ENCODE results near the gene HSPA2.
"Not testable (repeated sequence)": the region's sequence is repeated elsewhere in the genome, so short reads cannot be mapped to it uniquely, and the experiment has no call there.

The HSPA2 gene

GRCh38 chr14:64549791-64550620 is 9.5 kb downstream of the HSPA2 start, which contains the start of gene PPP1R36:
TSS of gene PPP1R36 (plus strand) at chr14:64549961. CDS start at chr14:64549998, 37 bp downstream.
- TF ChIP-seq YY1 (IDR thresholded peaks at IDR 0.05; ENCODE audit: insufficient read depth, insufficient read length), result no peak
- no peak for TF ChIP-seq SUZ12 (IDR thresholded peaks at IDR 0.05; ENCODE audit: extremely low read depth, insufficient read depth, insufficient read length)
- TF ChIP-seq ZNF274 (IDR thresholded peaks at IDR 0.05; ENCODE audit: low read depth, low read length), result no peak
- peak within 1 kb of the TSS; percentile 61 for H3K9ac ChIP-seq (ENCODE audit: insufficient read length, low read depth)

GRCh38 chr14:64550621-64551333 is 10.2 kb downstream of the HSPA2 start:
- Histone ChIP-seq H3K9me3 (ENCODE audit: insufficient read depth, low read length) (no peaks in the 10 kb centered on the region), H3K4me3 (ENCODE audit: insufficient read length, low read depth) (no peak overlapping the region), H3K36me3 (ENCODE audit: insufficient read depth, insufficient read length, low read length) (no peaks in the 10 kb centered on the region), H3K4me1 (ENCODE audit: insufficient read depth, insufficient read length) (no peaks in the 10 kb centered on the region), H3K27me3 (ENCODE audit: insufficient read depth, insufficient read length) (peaks cover 35% of the 10 kb centered on the region), H3K9ac (ENCODE audit: insufficient read length, low read depth) (no peak overlapping the region)
- no peak for TF ChIP-seq YY1 (IDR thresholded peaks at IDR 0.05; ENCODE audit: insufficient read depth, insufficient read length)
- no peak for TF ChIP-seq SUZ12 (IDR thresholded peaks at IDR 0.05; ENCODE audit: extremely low read depth, insufficient read depth, insufficient read length)
- TF ChIP-seq ZNF274 (IDR thresholded peaks at IDR 0.05; ENCODE audit: low read depth, low read length), result no peak
- no peak for DNase-seq (ENCODE audit: low read depth, low spot score)

More at GRCh38 chr14:64549791-64550620, 9.5 kb downstream of the HSPA2 start, which contains the start of gene PPP1R36:
- Histone ChIP-seq H3K9me3 (ENCODE audit: insufficient read depth, low read length) (no peaks in the 10 kb centered on the region), H3K4me3 (ENCODE audit: insufficient read length, low read depth) (peak within 1 kb of the TSS; percentile 34), H3K27me3 (ENCODE audit: insufficient read depth, insufficient read length) (peaks cover 35% of the 10 kb centered on the region), H3K36me3 (ENCODE audit: insufficient read depth, insufficient read length, low read length) (no peaks in the 10 kb centered on the region), H3K4me1 (ENCODE audit: insufficient read depth, insufficient read length) (no peaks in the 10 kb centered on the region)
- DNase-seq (ENCODE audit: low read depth, low spot score), result no peak

GRCh38 chr14:64554556-64554955 is 14.0 kb downstream of the HSPA2 start:
- H3K4me1 ChIP-seq (ENCODE audit: insufficient read depth, insufficient read length), result no peaks in the 10 kb centered on the region
- H3K36me3 ChIP-seq (ENCODE audit: insufficient read depth, insufficient read length, low read length), result no peaks in the 10 kb centered on the region
- no peak for DNase-seq (ENCODE audit: low read depth, low spot score)
- no peaks in the 10 kb centered on the region for H3K9me3 ChIP-seq (ENCODE audit: insufficient read depth, low read length)
- peaks cover 23% of the 10 kb centered on the region for H3K27me3 ChIP-seq (ENCODE audit: insufficient read depth, insufficient read length)
- no peak for TF ChIP-seq ZNF274 (IDR thresholded peaks at IDR 0.05; ENCODE audit: low read depth, low read length)
- H3K9ac ChIP-seq (ENCODE audit: insufficient read length, low read depth), result no peak overlapping the region
- no peak overlapping the region for H3K4me3 ChIP-seq (ENCODE audit: insufficient read length, low read depth)

GRCh38 chr14:64556526-64556925 is 16.0 kb downstream of the HSPA2 start:
- Histone ChIP-seq H3K9ac (ENCODE audit: insufficient read length, low read depth) (no peak overlapping the region), H3K27me3 (ENCODE audit: insufficient read depth, insufficient read length) (peaks cover 4% of the 10 kb centered on the region), H3K9me3 (ENCODE audit: insufficient read depth, low read length) (no peaks in the 10 kb centered on the region), H3K4me3 (ENCODE audit: insufficient read length, low read depth) (no peak overlapping the region), H3K4me1 (ENCODE audit: insufficient read depth, insufficient read length) (no peaks in the 10 kb centered on the region), H3K36me3 (ENCODE audit: insufficient read depth, insufficient read length, low read length) (no peaks in the 10 kb centered on the region)
- TF ChIP-seq ZNF274 (IDR thresholded peaks at IDR 0.05; ENCODE audit: low read depth, low read length), result no peak
- no peak for TF ChIP-seq YY1 (IDR thresholded peaks at IDR 0.05; ENCODE audit: insufficient read depth, insufficient read length)
- TF ChIP-seq SUZ12 (IDR thresholded peaks at IDR 0.05; ENCODE audit: extremely low read depth, insufficient read depth, insufficient read length), result no peak
- DNase-seq (ENCODE audit: low read depth, low spot score), result no peak

GRCh38 chr14:64558216-64558615 is 17.7 kb downstream of the HSPA2 start:
- H3K27me3 ChIP-seq (ENCODE audit: insufficient read depth, insufficient read length); H3K4me3 ChIP-seq (ENCODE audit: insufficient read length, low read depth); DNase-seq (ENCODE audit: low read depth, low spot score); H3K4me1 ChIP-seq (ENCODE audit: insufficient read depth, insufficient read length); H3K9ac ChIP-seq (ENCODE audit: insufficient read length, low read depth); H3K9me3 ChIP-seq (ENCODE audit: insufficient read depth, low read length); H3K36me3 ChIP-seq (ENCODE audit: insufficient read depth, insufficient read length, low read length): not testable (repeated sequence)

GRCh38 chr14:64561631-64562030 is 21.1 kb downstream of the HSPA2 start:
- Histone ChIP-seq H3K4me3 (ENCODE audit: insufficient read length, low read depth) (no peak overlapping the region), H3K36me3 (ENCODE audit: insufficient read depth, insufficient read length, low read length) (no peaks in the 10 kb centered on the region), H3K27me3 (ENCODE audit: insufficient read depth, insufficient read length) (no peaks in the 10 kb centered on the region), H3K9ac (ENCODE audit: insufficient read length, low read depth) (no peak overlapping the region), H3K4me1 (ENCODE audit: insufficient read depth, insufficient read length) (no peaks in the 10 kb centered on the region), H3K9me3 (ENCODE audit: insufficient read depth, low read length) (no peaks in the 10 kb centered on the region)
- TF ChIP-seq YY1 (IDR thresholded peaks at IDR 0.05; ENCODE audit: insufficient read depth, insufficient read length) (no peak), ZNF274 (IDR thresholded peaks at IDR 0.05; ENCODE audit: low read depth, low read length) (no peak), SUZ12 (IDR thresholded peaks at IDR 0.05; ENCODE audit: extremely low read depth, insufficient read depth, insufficient read length) (no peak)
- DNase-seq (ENCODE audit: low read depth, low spot score), result no peak

- Histone ChIP-seq H3K9me3 (ENCODE audit: insufficient read depth, low read length) (no peaks in the 10 kb centered on the region), H3K4me3 (ENCODE audit: insufficient read length, low read depth) (no peak overlapping the region), H3K4me1 (ENCODE audit: insufficient read depth, insufficient read length) (no peaks in the 10 kb centered on the region), H3K36me3 (ENCODE audit: insufficient read depth, insufficient read length, low read length) (no peaks in the 10 kb centered on the region), H3K27me3 (ENCODE audit: insufficient read depth, insufficient read length) (no peaks in the 10 kb centered on the region), H3K9ac (ENCODE audit: insufficient read length, low read depth) (no peak overlapping the region)
- DNase-seq (ENCODE audit: low read depth, low spot score), result no peak
- TF ChIP-seq SUZ12 (IDR thresholded peaks at IDR 0.05; ENCODE audit: extremely low read depth, insufficient read depth, insufficient read length), result no peak
- TF ChIP-seq YY1 (IDR thresholded peaks at IDR 0.05; ENCODE audit: insufficient read depth, insufficient read length), result no peak
- TF ChIP-seq ZNF274 (IDR thresholded peaks at IDR 0.05; ENCODE audit: low read depth, low read length), result no peak
Measured at GRCh38 chr14:64562436-64562835, 21.9 kb downstream of the HSPA2 start.
